Activated T-helper 1 cell treated with anti-CD3 and anti-CD28 coated beads, Interleukin-12 subunit alpha, Interleukin-12 subunit beta, Interleukin-2, Interleukin-4 antibody, amounts not matched to agents 30 ng/mL and 10 ng/mL and 1 ng/mL, durations not matched to agents 14 hours and 24 hours and 36 hours (primary cell): Measurements from ENCODE around the gene NHLRC2. TPM values are rescaled to one million over a fixed set of nuclear protein-coding genes. Genes with fewer than 3 reads are reported as not detected.

ENCODE experiments used
- DNase-seq: peaks from one replicate; pipeline ENCODE4 v3.0.0; 2021; ENCODE audit warnings: low spot score
- H3K27ac Mint-ChIP-seq: one replicate; pipeline ENCODE4 v1.8.0; 2021; ENCODE audit warnings: mild to moderate bottlenecking, mixed read lengths
- H3K27me3 Mint-ChIP-seq: one replicate; pipeline ENCODE4 v1.8.0; 2022; ENCODE audit warnings: mild to moderate bottlenecking, moderate library complexity, mixed read lengths; ENCODE audit not compliant: insufficient read depth
- H3K36me3 Mint-ChIP-seq: one replicate; pipeline ENCODE4 v1.8.0; 2021; ENCODE audit warnings: low read depth, mixed read lengths
- H3K4me1 Mint-ChIP-seq: one replicate; pipeline ENCODE4 v1.8.0; 2021; ENCODE audit warnings: low read depth, mixed read lengths
- H3K4me3 Mint-ChIP-seq: one replicate; pipeline ENCODE4 v1.8.0; 2021; ENCODE audit warnings: mild to moderate bottlenecking, moderate library complexity, mixed read lengths
- H3K9me3 Mint-ChIP-seq: one replicate; pipeline ENCODE4 v1.8.0; 2021; ENCODE audit warnings: mixed read lengths
- intact Hi-C: fragments of 100-400 bp; cut with micrococcal nuclease; formaldehyde crosslinking; loops from one replicate; pipeline ENCODE4 v1.15.1; 2024
- total RNA-seq: library from RNA; stranded (reverse); gene quantifications from 2 replicates; pipeline ENCODE4 v1.2.3, GENCODE V29; 2022

Gene NHLRC2
- total RNA-seq, 1 donor from 2014 or later: 28.2 TPM

DNA sequence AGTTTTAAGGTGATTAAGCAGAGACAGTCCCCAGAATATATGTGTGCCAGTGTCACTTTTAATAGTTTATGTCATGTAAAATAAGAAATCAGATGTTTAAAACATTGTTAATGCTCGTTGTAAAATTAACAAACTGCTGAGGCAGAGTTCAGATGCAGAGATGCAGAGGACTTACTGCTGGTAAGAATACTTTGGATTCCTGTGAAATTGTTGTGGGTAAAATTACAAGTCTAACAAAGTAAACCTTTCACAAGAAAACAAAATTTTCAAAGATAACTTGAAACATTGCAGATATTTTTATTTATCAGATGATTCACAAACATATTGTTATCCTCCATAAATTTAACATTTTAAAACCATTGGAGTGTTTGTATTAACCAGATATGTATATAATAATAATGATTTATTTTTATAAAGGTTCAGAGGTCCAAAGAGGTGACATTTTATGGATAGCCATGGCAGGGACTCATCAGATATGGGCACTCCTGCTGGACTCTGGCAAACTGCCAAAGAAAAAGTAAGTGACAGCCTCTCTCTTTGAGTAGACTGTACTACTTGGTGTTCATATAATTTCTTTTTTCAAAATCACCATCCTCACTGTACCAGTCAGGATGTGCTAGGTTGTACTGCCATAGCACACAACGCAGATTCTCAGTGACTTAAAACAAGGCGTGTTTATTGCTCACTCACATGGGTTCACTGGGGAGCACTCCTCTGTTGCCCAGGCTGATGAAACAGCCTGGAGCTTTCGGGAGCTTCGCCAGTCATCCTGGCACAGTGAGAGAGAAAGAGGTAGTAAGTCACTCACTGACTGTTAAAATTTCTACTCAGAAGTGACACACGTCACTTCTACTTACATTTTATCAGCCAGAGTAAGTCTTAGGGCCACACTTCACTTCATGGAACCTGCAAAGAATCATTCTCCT is 43.5 kb downstream of the NHLRC2 start:
- H3K27me3 Mint-ChIP-seq: no peaks in the 10 kb centered on the region
- H3K9me3 Mint-ChIP-seq: no peaks in the 10 kb centered on the region
- DNase-seq: no peak
- intact Hi-C loops: no loop called here
- H3K36me3 Mint-ChIP-seq: peaks cover 26% of the 10 kb centered on the region
- H3K4me1 Mint-ChIP-seq: no peaks in the 10 kb centered on the region
- no peak overlapping the region for H3K4me3 Mint-ChIP-seq
- H3K27ac Mint-ChIP-seq: no peak overlapping the region

DNA sequence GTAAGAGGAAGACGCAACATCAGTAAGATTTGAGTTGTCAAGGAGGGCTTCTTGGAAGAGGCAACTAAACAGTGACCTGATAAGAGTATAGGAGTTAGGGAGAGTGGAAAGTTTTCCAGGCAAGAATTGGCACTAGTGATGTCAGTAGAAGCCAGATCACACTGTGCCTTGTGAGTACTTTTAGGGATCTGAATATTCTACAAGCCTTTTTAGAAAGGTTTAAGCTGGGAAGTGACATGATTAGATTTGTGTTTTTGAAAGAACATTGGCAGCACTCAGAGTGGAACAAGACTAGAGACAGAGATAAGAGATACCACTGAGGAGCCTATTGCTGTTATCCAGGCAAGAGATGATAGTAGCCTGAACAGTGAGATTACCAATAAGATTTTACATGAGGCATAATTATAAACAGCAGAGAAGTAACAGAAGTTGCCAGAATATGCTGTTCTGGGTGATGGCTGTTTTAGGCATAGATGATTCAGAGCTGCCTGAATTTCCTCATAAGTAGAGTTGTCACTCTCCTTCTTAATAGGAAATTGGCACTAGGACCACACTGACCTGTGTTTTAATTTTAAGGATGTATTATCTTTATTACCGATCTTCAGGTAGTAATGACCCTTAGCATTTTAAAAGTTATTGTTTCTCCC is 45.6 kb downstream of the NHLRC2 start:
- Mint-ChIP-seq H3K4me1 (no peaks in the 10 kb centered on the region), H3K36me3 (peaks cover 32% of the 10 kb centered on the region), H3K27me3 (no peaks in the 10 kb centered on the region), H3K27ac (no peak overlapping the region), H3K9me3 (no peaks in the 10 kb centered on the region), H3K4me3 (no peak overlapping the region)
- intact Hi-C loops: no loop called here
- no peak for DNase-seq

DNA sequence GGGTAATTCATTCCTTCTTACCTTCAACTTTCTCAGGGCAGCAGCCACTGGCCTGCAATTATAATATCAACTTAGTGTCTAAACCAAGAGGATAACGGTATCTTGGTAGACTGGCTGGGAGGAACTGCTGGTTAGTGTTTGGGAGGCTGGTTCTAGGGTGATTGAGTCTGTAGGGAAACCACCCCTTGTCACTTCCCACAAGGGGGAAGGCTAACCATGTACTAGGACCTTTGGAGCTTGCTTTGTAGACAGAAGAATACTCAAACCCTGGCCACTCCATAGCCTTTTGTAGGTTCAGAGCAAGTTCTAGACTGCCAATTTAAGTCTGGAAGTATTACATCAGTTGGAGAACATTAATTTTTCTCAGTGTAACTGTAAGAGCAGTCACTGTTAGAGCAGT is 51.3 kb downstream of the NHLRC2 start:
- no peaks in the 10 kb centered on the region for H3K9me3 Mint-ChIP-seq
- intact Hi-C loops: no loop called here
- no peaks in the 10 kb centered on the region for H3K4me1 Mint-ChIP-seq
- peaks cover 31% of the 10 kb centered on the region for H3K36me3 Mint-ChIP-seq
- no peak overlapping the region for H3K4me3 Mint-ChIP-seq
- DNase-seq: no peak
- H3K27me3 Mint-ChIP-seq: no peaks in the 10 kb centered on the region
- no peak overlapping the region for H3K27ac Mint-ChIP-seq

DNA sequence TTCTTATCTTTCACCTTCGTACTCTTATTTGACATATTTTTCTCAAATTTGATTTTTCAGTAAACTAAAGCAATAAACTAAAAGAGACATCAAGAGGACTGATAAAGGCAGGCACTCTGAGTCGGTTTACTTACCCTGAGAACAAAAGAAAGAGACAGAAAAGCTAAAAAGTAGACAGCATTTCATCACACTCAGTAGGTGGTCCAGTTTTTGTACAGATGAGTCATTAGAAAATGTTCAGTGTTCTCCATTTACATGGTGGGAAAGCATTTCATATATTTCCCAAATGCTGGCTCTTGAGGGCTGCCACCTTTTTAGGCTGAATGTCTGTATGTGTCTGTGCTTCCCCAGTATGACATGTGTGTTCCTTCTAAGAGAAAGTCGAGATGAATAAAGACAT is 52.7 kb downstream of the NHLRC2 start:
- no peaks in the 10 kb centered on the region for H3K9me3 Mint-ChIP-seq
- H3K27me3 Mint-ChIP-seq: no peaks in the 10 kb centered on the region
- intact Hi-C loops: no loop called here
- no peak overlapping the region for H3K4me3 Mint-ChIP-seq
- H3K36me3 Mint-ChIP-seq: peaks cover 25% of the 10 kb centered on the region
- DNase-seq: no peak
- H3K4me1 Mint-ChIP-seq: no peaks in the 10 kb centered on the region
- no peak overlapping the region for H3K27ac Mint-ChIP-seq

DNA sequence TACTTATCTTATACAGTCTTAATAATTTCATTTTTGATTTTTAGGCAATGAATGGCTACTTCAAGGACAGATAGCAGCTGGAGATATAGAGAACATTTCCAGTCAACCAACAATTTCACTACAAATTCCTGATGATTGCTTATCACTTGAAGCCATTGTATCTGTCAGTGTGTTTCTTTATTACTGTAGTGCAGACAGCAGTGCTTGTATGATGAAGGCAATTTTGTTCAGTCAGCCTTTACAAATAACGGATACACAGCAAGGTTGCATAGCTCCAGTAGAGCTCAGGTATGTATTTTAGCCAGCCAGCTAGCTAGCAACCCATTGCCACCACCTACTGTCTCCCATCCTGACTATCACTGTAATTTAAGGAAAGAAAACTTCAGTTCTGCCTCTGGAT is 53.8 kb downstream of the NHLRC2 start:
- Mint-ChIP-seq H3K4me3 (no peak overlapping the region), H3K36me3 (peaks cover 24% of the 10 kb centered on the region), H3K4me1 (no peaks in the 10 kb centered on the region), H3K27ac (no peak overlapping the region), H3K9me3 (no peaks in the 10 kb centered on the region), H3K27me3 (no peaks in the 10 kb centered on the region)
- no peak for DNase-seq
- intact Hi-C loops: no loop called here

DNA sequence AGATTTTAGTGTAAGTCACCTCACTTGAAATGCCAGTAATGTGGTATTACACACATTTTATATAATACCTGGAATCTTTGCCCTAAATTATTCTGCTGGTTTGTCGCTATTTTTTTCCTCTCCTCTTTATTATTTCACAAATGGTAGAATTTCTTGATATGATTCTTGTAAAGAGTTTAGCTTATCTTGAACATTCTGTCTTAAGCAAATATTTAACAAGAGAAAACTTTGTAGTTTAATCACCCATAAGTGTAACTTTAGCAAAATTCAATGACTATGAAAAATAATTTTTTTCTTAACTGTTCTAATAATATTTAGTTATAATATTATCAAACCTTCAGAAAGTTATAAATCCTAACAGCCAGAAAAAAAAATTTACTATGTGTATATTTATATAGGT is 56.7 kb downstream of the NHLRC2 start:
- no peaks in the 10 kb centered on the region for H3K27me3 Mint-ChIP-seq
- H3K36me3 Mint-ChIP-seq: peaks cover 6% of the 10 kb centered on the region
- H3K4me1 Mint-ChIP-seq: no peaks in the 10 kb centered on the region
- no peak overlapping the region for H3K4me3 Mint-ChIP-seq
- H3K9me3 Mint-ChIP-seq: no peaks in the 10 kb centered on the region
- H3K27ac Mint-ChIP-seq: no peak overlapping the region
- intact Hi-C loops: loop anchor here (2.0 kb wide), 1 partner anchor 56 kb away; the partner anchor contains the start of genes DCLRE1A and NHLRC2
- DNase-seq: no peak

DNA sequence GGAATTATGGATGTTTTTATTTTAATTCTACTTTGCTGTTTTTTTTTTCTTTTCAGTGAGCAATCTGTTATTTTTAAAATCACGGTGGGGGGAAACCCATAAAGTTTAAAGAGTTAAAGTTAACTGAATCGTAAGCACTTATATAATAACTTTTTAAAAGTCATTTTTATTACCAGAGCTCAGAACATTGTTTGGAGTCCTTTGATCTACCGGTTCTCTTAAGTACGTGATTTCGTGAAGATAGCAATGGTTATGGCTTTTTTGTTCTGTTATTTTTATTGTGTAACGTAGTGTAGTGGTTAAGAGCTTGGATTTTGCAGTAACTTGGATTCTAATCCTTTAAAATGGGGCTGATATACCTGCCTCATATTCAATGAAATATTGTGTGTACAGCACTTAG is 57.4 kb downstream of the NHLRC2 start:
- H3K4me3 Mint-ChIP-seq: no peak overlapping the region
- no peaks in the 10 kb centered on the region for H3K9me3 Mint-ChIP-seq
- no peak overlapping the region for H3K27ac Mint-ChIP-seq
- peaks cover 6% of the 10 kb centered on the region for H3K36me3 Mint-ChIP-seq
- no peak for DNase-seq
- no peaks in the 10 kb centered on the region for H3K4me1 Mint-ChIP-seq
- intact Hi-C loops: loop anchor here (2.0 kb wide), 1 partner anchor 57 kb away; the partner anchor contains the start of genes DCLRE1A and NHLRC2
- no peaks in the 10 kb centered on the region for H3K27me3 Mint-ChIP-seq

DNA sequence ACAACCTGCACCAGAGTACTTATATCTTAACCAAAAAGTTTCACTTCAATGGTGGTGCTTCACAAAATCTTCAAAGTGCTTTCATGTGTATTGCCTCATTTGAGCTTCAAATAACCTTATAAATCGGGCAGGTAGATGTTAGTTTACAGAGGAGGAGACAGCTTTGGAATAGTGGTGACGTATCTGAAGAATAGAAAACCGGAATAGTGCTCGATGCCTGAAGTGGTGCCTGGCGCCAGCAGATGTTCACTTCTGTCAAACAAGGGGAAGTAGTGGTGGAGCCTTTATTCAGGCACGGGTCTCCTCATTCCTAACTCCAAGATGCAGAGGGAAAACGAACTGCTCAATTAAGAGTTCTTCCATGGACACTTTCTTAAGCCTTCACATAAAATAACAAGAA is 58.1 kb downstream of the NHLRC2 start:
- Mint-ChIP-seq H3K27ac (no peak overlapping the region), H3K4me1 (no peaks in the 10 kb centered on the region), H3K27me3 (no peaks in the 10 kb centered on the region), H3K36me3 (peaks cover 7% of the 10 kb centered on the region), H3K9me3 (no peaks in the 10 kb centered on the region), H3K4me3 (no peak overlapping the region)
- no peak for DNase-seq
- intact Hi-C loops: no loop called here

DNA sequence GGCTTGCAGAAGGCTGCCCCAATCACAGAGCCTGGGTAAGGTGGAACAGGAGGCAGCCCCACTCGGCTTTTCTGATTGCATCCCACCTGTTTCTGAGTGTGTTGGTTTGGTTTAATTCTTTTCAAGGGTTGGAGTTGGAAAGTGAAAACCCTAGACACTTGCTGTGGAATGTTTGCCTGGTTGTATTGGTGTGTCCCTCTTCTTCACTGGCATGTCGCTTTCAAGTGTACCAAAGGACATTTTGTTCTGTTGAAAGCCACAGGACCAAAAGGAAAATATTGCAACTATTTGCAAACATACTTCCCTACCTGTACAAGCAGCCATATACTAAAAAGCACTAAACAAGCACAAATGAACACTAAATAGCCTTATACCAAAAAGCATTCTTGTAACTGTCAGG is 60.5 kb downstream of the NHLRC2 start:
- Mint-ChIP-seq H3K9me3 (no peaks in the 10 kb centered on the region), H3K4me1 (no peaks in the 10 kb centered on the region), H3K4me3 (no peak overlapping the region), H3K27me3 (no peaks in the 10 kb centered on the region), H3K27ac (no peak overlapping the region), H3K36me3 (peaks cover 11% of the 10 kb centered on the region)
- intact Hi-C loops: no loop called here
- DNase-seq: no peak

DNA sequence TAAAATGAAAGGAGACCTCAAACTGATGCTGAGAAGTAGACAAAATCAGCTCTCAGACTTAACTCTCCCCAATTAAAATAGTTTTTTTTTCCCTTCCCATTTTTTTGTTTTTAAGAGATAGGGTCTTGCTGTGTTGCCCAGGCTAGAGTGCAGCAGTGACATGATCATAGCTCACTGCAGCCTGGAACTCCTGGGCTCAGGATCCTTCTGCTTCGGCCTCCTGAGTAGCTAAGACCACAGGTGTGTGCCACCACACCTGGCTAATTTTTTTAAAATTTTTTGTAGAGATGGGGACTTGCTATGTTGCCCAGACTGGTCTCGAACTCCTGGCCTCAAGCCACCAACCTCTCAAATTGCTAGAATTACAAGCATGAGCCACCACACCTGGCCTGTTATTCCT is 61.1 kb downstream of the NHLRC2 start:
- intact Hi-C loops: no loop called here
- H3K27ac Mint-ChIP-seq: no peak overlapping the region

DNA sequence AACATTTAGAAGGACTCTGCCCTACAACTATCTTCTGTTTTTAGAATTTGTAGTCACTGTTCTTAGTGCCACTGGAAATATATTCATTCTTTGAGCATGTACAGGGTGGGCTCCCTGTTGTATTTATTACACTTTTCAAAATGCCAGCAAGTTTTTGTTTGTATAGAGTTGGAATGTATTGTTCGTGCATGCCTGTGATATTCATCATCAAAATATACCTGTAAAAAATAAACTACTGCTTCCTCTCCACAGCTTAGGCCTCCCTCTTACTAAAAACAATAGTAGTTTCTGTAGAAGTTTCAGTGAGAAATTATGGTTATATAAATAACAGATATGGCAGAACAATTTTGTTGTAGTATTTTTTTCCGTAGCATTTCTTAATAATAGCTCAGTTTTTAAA is 61.6 kb downstream of the NHLRC2 start:
- Mint-ChIP-seq H3K27ac (no peak overlapping the region), H3K4me3 (no peak overlapping the region), H3K36me3 (peaks cover 11% of the 10 kb centered on the region), H3K27me3 (no peaks in the 10 kb centered on the region), H3K4me1 (no peaks in the 10 kb centered on the region), H3K9me3 (no peaks in the 10 kb centered on the region)
- no peak for DNase-seq
- intact Hi-C loops: no loop called here

More for the DNA sequence above, 61.1 kb downstream of the NHLRC2 start:
- Mint-ChIP-seq H3K4me3 (no peak overlapping the region), H3K9me3 (no peaks in the 10 kb centered on the region), H3K27me3 (no peaks in the 10 kb centered on the region), H3K4me1 (no peaks in the 10 kb centered on the region), H3K36me3 (peaks cover 11% of the 10 kb centered on the region)
- DNase-seq: no peak

DNA sequence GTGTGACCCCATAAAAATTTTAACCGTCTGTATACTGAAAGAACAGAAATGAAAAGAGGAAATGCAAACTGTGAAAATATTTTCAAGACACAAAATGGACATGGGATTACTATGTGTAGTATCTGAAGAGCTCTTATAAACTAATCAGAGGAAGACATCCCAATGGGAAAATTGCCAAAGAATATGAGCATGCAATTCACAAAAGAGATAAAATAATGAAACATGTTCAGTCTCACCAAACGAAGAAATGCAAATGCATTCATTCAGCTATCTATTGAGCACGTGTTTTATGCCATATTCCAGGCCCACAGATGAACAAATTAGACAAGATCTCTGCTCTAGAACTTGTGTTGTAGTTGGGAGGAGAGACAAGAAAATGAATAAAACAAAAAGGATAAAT is 63.2 kb downstream of the NHLRC2 start:
- DNase-seq: no peak
- intact Hi-C loops: no loop called here
- Mint-ChIP-seq H3K4me1 (no peaks in the 10 kb centered on the region), H3K9me3 (no peaks in the 10 kb centered on the region), H3K36me3 (peaks cover 7% of the 10 kb centered on the region), H3K27ac (no peak overlapping the region), H3K4me3 (no peak overlapping the region), H3K27me3 (peaks cover 2% of the 10 kb centered on the region)

DNA sequence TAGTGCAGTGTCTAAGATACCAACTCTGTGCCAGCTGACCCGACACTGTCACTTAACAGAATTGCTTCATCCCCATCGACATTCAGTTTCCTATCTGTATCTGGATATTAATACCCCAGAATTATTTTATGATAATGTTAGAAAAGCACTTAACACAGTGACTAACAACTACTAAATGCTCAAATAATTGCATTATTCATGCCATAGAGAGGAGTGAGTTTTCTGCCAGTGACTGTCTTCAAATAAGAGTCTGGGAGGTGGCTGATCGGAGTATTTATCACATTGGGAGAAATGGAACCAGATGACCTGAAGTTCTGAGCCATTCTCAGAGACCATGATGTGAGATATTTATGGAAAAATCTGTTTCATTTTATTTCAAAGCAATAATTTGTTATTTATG is 65.7 kb downstream of the NHLRC2 start:
- H3K4me3 Mint-ChIP-seq: no peak overlapping the region
- H3K9me3 Mint-ChIP-seq: peaks cover 5% of the 10 kb centered on the region
- H3K27ac Mint-ChIP-seq: no peak overlapping the region
- peaks cover 5% of the 10 kb centered on the region for H3K27me3 Mint-ChIP-seq
- H3K36me3 Mint-ChIP-seq: peaks cover 7% of the 10 kb centered on the region
- DNase-seq: no peak
- H3K4me1 Mint-ChIP-seq: no peaks in the 10 kb centered on the region
- intact Hi-C loops: no loop called here
